BJ (cell line): ENCODE measurements around the gene RBMS2. TPM values are rescaled to one million over a fixed set of nuclear protein-coding genes. Genes with fewer than 3 reads are reported as not detected.

Experiments
- CTCF ChIA-PET: fragments of 350-600 bp; formaldehyde crosslinking; extraction: SDS; loops from one replicate; lab custom pipeline; 2021; ENCODE audit warnings: antibody characterized with exemption, inconsistent platforms; lab: Yijun Ruan, JAX
- POLR2A ChIA-PET: fragments of 300-600 bp; sonication (Branson Sonifier 250); formaldehyde crosslinking; extraction: SDS; loops from one replicate; lab custom pipeline; 2021; ENCODE audit warnings: antibody characterized with exemption; lab: Charles Lee
- DNase-seq: peaks from one replicate; pipeline ENCODE4 v3.0.0-alpha.2; 2011; ENCODE audit warnings: low read depth
- H3K27me3 ChIP-seq: 2 replicates; pipeline ENCODE4 v1.6.0; 2011; ENCODE audit warnings: low read length; ENCODE audit not compliant: control insufficient read depth, insufficient read depth
- H3K36me3 ChIP-seq: 2 replicates; pipeline ENCODE4 v1.5.1; 2011; ENCODE audit warnings: low read length; ENCODE audit not compliant: control insufficient read depth, insufficient read depth
- H3K4me3 ChIP-seq: 2 replicates; pipeline ENCODE4 v1.5.1; 2011; ENCODE audit warnings: low read depth, mild to moderate bottlenecking, control low read depth, low read length
- CTCF ChIP-seq: IDR thresholded peaks from 2 replicates; pipeline ENCODE4 v1.5.1; 2011; ENCODE audit warnings: low read depth, mild to moderate bottlenecking, control low read depth, inconsistent platforms, low read length, moderate library complexity; ENCODE audit not compliant: insufficient read depth
- polyA minus RNA-seq: library from RNA; depleted of rRNA, polyadenylated mRNA; stranded (reverse); fragments of >200 nt; gene quantifications from 2 replicates; pipeline ENCODE4 v1.2.3, GENCODE V29; 2011; rRNA and poly(A)+ RNA removed
- polyA plus RNA-seq: library from polyadenylated mRNA; depleted of rRNA; stranded (reverse); fragments of >200 nt; gene quantifications from 2 replicates; pipeline ENCODE4 v1.2.3, GENCODE V29; 2011; rRNA removed

The RBMS2 gene
- polyA plus RNA-seq (67.9 and 68.4 TPM in 2 replicates), polyA minus RNA-seq (71.8 and 87.2 TPM in 2 replicates)

- ChIA-PET CTCF (interaction anchor here (0.6 to 5.0 kb wide), 12 partner anchors 8 to 670 kb away, joined by 3 to 21 read pairs (median 4); no protein-coding TSS in a partner anchor), POLR2A (interaction anchor here (0.6 to 0.7 kb wide), 6 partner anchors 11 to 210 kb away, joined by 3 to 6 read pairs (median 4); no protein-coding TSS in a partner anchor)
- DNase-seq = peak; percentile 77
- peaks cover 1% of the 10 kb centered on the region; the same call in 1 of the 2 replicates for H3K36me3 ChIP-seq
- TF ChIP-seq CTCF = no peak
- H3K4me3 ChIP-seq = peak within 1 kb of the TSS; percentile 49
- no peaks in the 10 kb centered on the region for H3K27me3 ChIP-seq
Measured at GRCh38 chr12:56521590-56522371, at the start of gene RBMS2. Gene RBMS2, plus strand, starts transcription at chr12:56521820. Its CDS starts 204 bp downstream, at chr12:56522024.

GRCh38 chr12:56474389-56474788, 47.2 kb upstream of the RBMS2 start:
- POLR2A ChIA-PET = no interaction called here
- CTCF ChIA-PET = interaction anchor here (1.0 to 1.1 kb wide), 2 partner anchors 21 to 40 kb away, joined by 4 read pairs; no protein-coding TSS in a partner anchor
- DNase-seq = no peak
- no peaks in the 10 kb centered on the region for H3K27me3 ChIP-seq
- no peak overlapping the region for H3K4me3 ChIP-seq
- H3K36me3 ChIP-seq = peaks cover 3% of the 10 kb centered on the region
- TF ChIP-seq CTCF = no peak

GRCh38 chr12:56476143-56476542, 45.5 kb upstream of the RBMS2 start:
- H3K36me3 ChIP-seq = peaks cover 1% of the 10 kb centered on the region; the same call in 1 of the 2 replicates
- DNase-seq = no peak
- CTCF ChIA-PET = no interaction called here
- POLR2A ChIA-PET = no interaction called here
- TF ChIP-seq CTCF = no peak
- H3K27me3 ChIP-seq = no peaks in the 10 kb centered on the region
- no peak overlapping the region for H3K4me3 ChIP-seq

GRCh38 chr12:56476972-56477432, 44.6 kb upstream of the RBMS2 start:
- Histone ChIP-seq H3K4me3 (no peak overlapping the region), H3K36me3 (peaks cover 1% of the 10 kb centered on the region; the same call in 1 of the 2 replicates), H3K27me3 (no peaks in the 10 kb centered on the region)
- DNase-seq = no peak
- TF ChIP-seq CTCF = no peak
- CTCF ChIA-PET = interaction anchor here (0.6 to 1.3 kb wide), 3 partner anchors 12 to 118 kb away, joined by 3 to 4 read pairs (median 3); no protein-coding TSS in a partner anchor
- POLR2A ChIA-PET = no interaction called here
